HCT116 (cell line): Measurements from ENCODE around the gene AP1M2. TPM values are rescaled to one million over a fixed set of nuclear protein-coding genes. Genes with fewer than 3 reads are reported as not detected.

ENCODE experiments used
- ATAC-seq: fragments of 200-7000 bp; cut with Tn5 transposase; 2 replicates; pipeline ENCODE4 v1.9.1; 2020; ENCODE audit warnings: mild to moderate bottlenecking, moderate library complexity
- BruUV-seq: library from RNA; stranded (reverse); fragments of 400-500 nt; replicated peaks from 2 replicates; lab custom pipeline; 2021; lab: Mats Ljungman, UMichigan
- CTCF ChIA-PET: fragments of 300-600 bp; sonication (Branson Sonifier 250); formaldehyde crosslinking; loops from one replicate; lab custom pipeline; 2021; ENCODE audit warnings: antibody characterized with exemption; lab: Charles Lee
- POLR2A ChIA-PET: fragments of 300-600, 350-600 bp; sonication (Branson Sonifier 250); formaldehyde crosslinking; loops from one replicate; lab custom pipeline; 2021; ENCODE audit warnings: antibody characterized with exemption; lab: Charles Lee
- RAD21 ChIA-PET, 2 experiments: fragments of 300-600 bp; sonication (Branson Sonifier 250); formaldehyde crosslinking; loops; one replicate each; lab custom pipeline; 2023; ENCODE audit warnings: low total read pairs in 2 of 2; ENCODE audit not compliant: uncharacterized antibody in 2 of 2, unreplicated experiment in 2 of 2, low non-redundant PET in 1 of 2; lab: Charles Lee
- DNase-seq: peaks from one replicate; pipeline ENCODE4 v3.0.0-alpha.2; 2010; ENCODE audit warnings: low read depth, low spot score
- H2AFZ ChIP-seq: fragments of 200-600 bp; shearing (Covaris generic), sonication (generic); 2 replicates; pipeline ENCODE4 v1.6.1; 2017; ENCODE audit warnings: low read depth, mixed run types, mixed read lengths, antibody characterized with exemption, low read length; ENCODE audit not compliant: poor library complexity, severe bottlenecking
- H3K27ac ChIP-seq: 2 replicates; pipeline ENCODE4 v1.5.1; 2012; ENCODE audit warnings: low read depth, low read length
- H3K27me3 ChIP-seq: fragments of 200-600 bp; sonication (generic); 2 replicates; pipeline ENCODE4 v1.6.1; 2016; ENCODE audit warnings: mixed run types, low read length, mixed read lengths; ENCODE audit not compliant: insufficient read depth
- H3K36me3 ChIP-seq, 2 experiments: fragments of 200-500 bp in 1 of 2; fragments of 200-600 bp in 1 of 2; sonication (Bioruptor generic) in 1 of 2; sonication (generic) in 1 of 2; 2 replicates each; pipeline versions ENCODE4 v1.5.1 to v1.6.1; 2014 to 2016; ENCODE audit warnings: low read length in 2 of 2, inconsistent platforms in 1 of 2, mixed read lengths in 1 of 2, mixed run types in 1 of 2; ENCODE audit not compliant: insufficient read depth in 2 of 2, control insufficient read depth in 1 of 2
- H3K4me1 ChIP-seq, 2 experiments: fragments of 200-600 bp in 1 of 2; sonication (generic) in 1 of 2; 2 replicates each; pipeline versions ENCODE4 v1.5.1 to v1.6.1; 2012 to 2017; ENCODE audit warnings: low read length in 2 of 2, inconsistent platforms in 1 of 2, mild to moderate bottlenecking in 1 of 2, mixed read lengths in 1 of 2, mixed run types in 1 of 2, moderate library complexity in 1 of 2; ENCODE audit not compliant: insufficient read depth in 2 of 2, control insufficient read depth in 1 of 2
- H3K4me2 ChIP-seq: fragments of 200-600 bp; sonication (generic); 2 replicates; pipeline ENCODE4 v1.6.1; 2017; ENCODE audit warnings: mixed run types, low read length, mixed read lengths
- H3K4me3 ChIP-seq, 2 experiments: fragments of 200-600 bp in 1 of 2; sonication (generic) in 1 of 2; replicated peaks in 1 of 2; 2 replicates each; pipeline ENCODE4 v1.5.1; 2011 to 2016; ENCODE audit warnings: low read length in 2 of 2, control low read depth in 1 of 2, low read depth in 1 of 2, mild to moderate bottlenecking in 1 of 2, mixed read lengths in 1 of 2, mixed run types in 1 of 2
- H3K79me2 ChIP-seq: fragments of 200-600 bp; sonication (generic); 2 replicates; pipeline ENCODE4 v1.6.1; 2017; ENCODE audit warnings: mild to moderate bottlenecking, mixed run types, low read length, moderate library complexity, mixed read lengths; ENCODE audit not compliant: insufficient read depth
- H3K9ac ChIP-seq: fragments of 200-600 bp; sonication (generic); 2 replicates; pipeline ENCODE4 v1.6.1; 2016; ENCODE audit warnings: low read length, mixed read lengths
- H3K9me2 ChIP-seq: fragments of 200-600 bp; sonication (generic), shearing (Covaris generic); 2 replicates; pipeline ENCODE4 v1.6.1; 2017; ENCODE audit warnings: mixed run types, mild to moderate bottlenecking, moderate library complexity; ENCODE audit not compliant: insufficient read depth
- H3K9me3 ChIP-seq, 2 experiments: fragments of 200-500 bp in 1 of 2; fragments of 200-600 bp in 1 of 2; sonication (Bioruptor generic) in 1 of 2; sonication (generic) in 1 of 2; 2 replicates each; pipeline ENCODE4 v1.6.1; 2014 to 2017; ENCODE audit warnings: low read length in 2 of 2, mixed read lengths in 2 of 2, inconsistent platforms in 1 of 2, low read depth in 1 of 2, mild to moderate bottlenecking in 1 of 2, mixed run types in 1 of 2, moderate library complexity in 1 of 2; ENCODE audit not compliant: control insufficient read depth in 1 of 2, insufficient read depth in 1 of 2
- H4K20me1 ChIP-seq: fragments of 200-600 bp; sonication (generic), shearing (Covaris generic); 2 replicates; pipeline ENCODE4 v1.6.1; 2017; ENCODE audit warnings: mixed run types, mild to moderate bottlenecking, moderate library complexity; ENCODE audit not compliant: insufficient read depth
- EGR1 ChIP-seq: IDR thresholded peaks from 2 replicates; pipeline ENCODE4 v1.6.1; 2012; ENCODE audit warnings: low read depth
- POLR2A ChIP-seq: IDR thresholded peaks from 2 replicates; pipeline ENCODE4 v1.7.0; 2011; ENCODE audit warnings: borderline replicate concordance; ENCODE audit not compliant: insufficient read depth, insufficient read length; ENCODE audit errors: extremely low read depth
- POLR2AphosphoS5 ChIP-seq: IDR thresholded peaks from 2 replicates; pipeline ENCODE4 v1.6.1; 2011; ENCODE audit warnings: mild to moderate bottlenecking, low read depth, low read length, moderate library complexity
- SIN3A ChIP-seq: IDR thresholded peaks from 2 replicates; pipeline ENCODE4 v1.6.1; 2012; ENCODE audit warnings: low read depth
- SP1 ChIP-seq: IDR thresholded peaks from 2 replicates; pipeline ENCODE4 v1.6.1; 2012; ENCODE audit warnings: low read depth
- SRF ChIP-seq: IDR thresholded peaks from 2 replicates; pipeline ENCODE4 v1.6.1; 2012; ENCODE audit warnings: low read depth
- YY1 ChIP-seq: IDR thresholded peaks from 2 replicates; pipeline ENCODE4 v1.6.1; 2011; ENCODE audit warnings: low read length, low read depth, moderate library complexity, mild to moderate bottlenecking; ENCODE audit not compliant: insufficient replicate concordance; ENCODE audit errors: extremely low read depth
- ZFX ChIP-seq: fragments of 450-650 bp; IDR thresholded peaks from 2 replicates; pipeline ENCODE4 v1.6.1; 2017
- intact Hi-C: fragments of 100-400 bp; cut with micrococcal nuclease; formaldehyde crosslinking; loops from 2 replicates; pipeline ENCODE4 v1.10.0; 2022
- total RNA-seq: library from RNA; stranded (reverse); gene quantifications from one replicate; pipeline ENCODE4 v1.2.1, GENCODE V29; 2021; ENCODE audit not compliant: unreplicated experiment
- TF ChIP-seq, protein P1 (sequence below): IDR thresholded peaks from 2 replicates; pipeline ENCODE4 v1.6.1; 2012
- TF ChIP-seq, protein P2 (sequence below): IDR thresholded peaks from 2 replicates; pipeline ENCODE4 v1.6.1; 2011; ENCODE audit warnings: mild to moderate bottlenecking, low read length, moderate library complexity; ENCODE audit not compliant: insufficient replicate concordance; ENCODE audit errors: extremely low read depth
- TF ChIP-seq, protein P3 (sequence below), 3 experiments: fragments of 200-600 bp in 1 of 3; sonication (generic) in 1 of 3; IDR thresholded peaks in 2 of 3; conservative IDR thresholded peaks in 1 of 3; 2 replicates each; pipeline ENCODE4 v1.5.1; 2012 to 2017; ENCODE audit warnings: low read depth in 2 of 3, low read length in 2 of 3, antibody characterized with exemption in 1 of 3, borderline replicate concordance in 1 of 3, control low read depth in 1 of 3, mild to moderate bottlenecking in 1 of 3, mixed read lengths in 1 of 3, mixed run types in 1 of 3, moderate library complexity in 1 of 3; ENCODE audit not compliant: insufficient read depth in 1 of 3

Gene AP1M2
- total RNA-seq, 1 experiment from 2014 or later = 111 TPM

DNA sequence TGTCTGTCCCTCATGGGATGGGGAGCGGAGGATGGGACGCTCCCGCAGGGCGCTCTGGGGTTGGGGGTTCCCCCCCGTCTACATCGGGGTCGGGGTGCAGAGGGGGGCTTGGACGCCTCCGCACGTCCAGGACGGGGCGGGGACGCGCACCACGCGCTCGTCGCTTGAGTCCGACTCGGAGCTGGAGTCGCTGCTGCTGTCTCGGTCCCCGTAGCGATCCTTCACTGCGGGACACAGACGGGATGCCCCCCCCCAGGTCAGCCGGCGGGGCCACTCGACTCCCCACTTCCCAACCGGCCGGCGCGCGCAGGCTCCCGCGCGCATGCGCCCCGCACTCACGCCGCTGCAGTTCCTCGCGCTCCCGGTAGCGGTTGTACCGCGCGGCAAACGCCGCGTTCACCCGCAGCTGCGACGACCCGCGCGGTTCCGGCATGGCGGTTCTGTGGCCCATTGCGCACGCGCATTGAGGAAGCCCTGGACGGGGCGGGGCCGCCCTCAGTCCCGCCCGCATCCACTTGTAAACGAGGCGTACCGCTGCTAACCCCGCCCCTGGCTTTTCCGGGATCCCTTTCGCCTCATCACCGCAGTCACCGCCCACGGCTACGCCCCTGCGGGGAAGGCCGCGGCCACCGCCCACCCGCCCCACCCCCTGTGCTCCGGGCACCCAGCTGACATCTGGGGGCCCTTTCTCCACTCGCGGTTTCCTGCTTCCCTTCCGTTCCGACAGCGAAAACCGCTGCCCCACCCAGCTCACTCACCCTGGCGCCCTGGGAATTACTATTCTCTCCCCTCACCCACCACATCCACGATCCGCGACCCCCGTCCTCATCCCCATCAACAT lies 21.3 kb downstream of the AP1M2 start, which contains the start of gene KRI1:
TSS of gene KRI1 (minus strand) at position 444 of the 841 bp plus-strand sequence. CDS start at position 433, 11 bp downstream.
- peak; percentile 60 for ATAC-seq
- peak within 1 kb of the TSS; percentile 98 for H3K4me2 ChIP-seq
- peaks cover 31 to 46% of the 10 kb centered on the region in 2 experiments for H3K4me1 ChIP-seq
- peak within 1 kb of the TSS; percentile 91 for H3K27ac ChIP-seq
- peaks cover 2 to 18% of the 10 kb centered on the region in 2 experiments; a peak in 2 of 4 replicates for H3K36me3 ChIP-seq
- peak; percentile 80 for TF ChIP-seq YY1
- peak; percentile 96 for TF ChIP-seq POLR2AphosphoS5
- TF ChIP-seq, protein P1, sequence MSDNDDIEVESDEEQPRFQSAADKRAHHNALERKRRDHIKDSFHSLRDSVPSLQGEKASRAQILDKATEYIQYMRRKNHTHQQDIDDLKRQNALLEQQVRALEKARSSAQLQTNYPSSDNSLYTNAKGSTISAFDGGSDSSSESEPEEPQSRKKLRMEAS = peak; percentile 97
- peak; percentile 44 for TF ChIP-seq SP1
- TF ChIP-seq SRF = no peak
- TF ChIP-seq, protein P2, sequence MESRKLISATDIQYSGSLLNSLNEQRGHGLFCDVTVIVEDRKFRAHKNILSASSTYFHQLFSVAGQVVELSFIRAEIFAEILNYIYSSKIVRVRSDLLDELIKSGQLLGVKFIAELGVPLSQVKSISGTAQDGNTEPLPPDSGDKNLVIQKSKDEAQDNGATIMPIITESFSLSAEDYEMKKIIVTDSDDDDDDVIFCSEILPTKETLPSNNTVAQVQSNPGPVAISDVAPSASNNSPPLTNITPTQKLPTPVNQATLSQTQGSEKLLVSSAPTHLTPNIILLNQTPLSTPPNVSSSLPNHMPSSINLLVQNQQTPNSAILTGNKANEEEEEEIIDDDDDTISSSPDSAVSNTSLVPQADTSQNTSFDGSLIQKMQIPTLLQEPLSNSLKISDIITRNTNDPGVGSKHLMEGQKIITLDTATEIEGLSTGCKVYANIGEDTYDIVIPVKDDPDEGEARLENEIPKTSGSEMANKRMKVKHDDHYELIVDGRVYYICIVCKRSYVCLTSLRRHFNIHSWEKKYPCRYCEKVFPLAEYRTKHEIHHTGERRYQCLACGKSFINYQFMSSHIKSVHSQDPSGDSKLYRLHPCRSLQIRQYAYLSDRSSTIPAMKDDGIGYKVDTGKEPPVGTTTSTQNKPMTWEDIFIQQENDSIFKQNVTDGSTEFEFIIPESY = no peak
- TF ChIP-seq POLR2A = peak; percentile 85
- no peak for TF ChIP-seq ZFX
- peak; percentile 81 for TF ChIP-seq EGR1
- peak; percentile 76 for TF ChIP-seq SIN3A
- TF ChIP-seq, protein P3, sequence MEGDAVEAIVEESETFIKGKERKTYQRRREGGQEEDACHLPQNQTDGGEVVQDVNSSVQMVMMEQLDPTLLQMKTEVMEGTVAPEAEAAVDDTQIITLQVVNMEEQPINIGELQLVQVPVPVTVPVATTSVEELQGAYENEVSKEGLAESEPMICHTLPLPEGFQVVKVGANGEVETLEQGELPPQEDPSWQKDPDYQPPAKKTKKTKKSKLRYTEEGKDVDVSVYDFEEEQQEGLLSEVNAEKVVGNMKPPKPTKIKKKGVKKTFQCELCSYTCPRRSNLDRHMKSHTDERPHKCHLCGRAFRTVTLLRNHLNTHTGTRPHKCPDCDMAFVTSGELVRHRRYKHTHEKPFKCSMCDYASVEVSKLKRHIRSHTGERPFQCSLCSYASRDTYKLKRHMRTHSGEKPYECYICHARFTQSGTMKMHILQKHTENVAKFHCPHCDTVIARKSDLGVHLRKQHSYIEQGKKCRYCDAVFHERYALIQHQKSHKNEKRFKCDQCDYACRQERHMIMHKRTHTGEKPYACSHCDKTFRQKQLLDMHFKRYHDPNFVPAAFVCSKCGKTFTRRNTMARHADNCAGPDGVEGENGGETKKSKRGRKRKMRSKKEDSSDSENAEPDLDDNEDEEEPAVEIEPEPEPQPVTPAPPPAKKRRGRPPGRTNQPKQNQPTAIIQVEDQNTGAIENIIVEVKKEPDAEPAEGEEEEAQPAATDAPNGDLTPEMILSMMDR (IDR thresholded peaks at IDR 0.05 in 2 of 3, conservative IDR thresholded peaks at IDR 0.05 in 1 of 3; ENCODE audit: borderline replicate concordance in 1 of 3, insufficient read depth in 1 of 3, low read depth in 2 of 3, low read length in 2 of 3) = peak in 1 of 3 experiments; percentile 38; a peak in 2 of 6 replicates
- intact Hi-C loops = loop anchor here (5.0 kb wide), 3 partner anchors 63 to 163 kb away; partner anchors contain the start of genes CDC37, ILF3 and KEAP1
- CTCF ChIA-PET = interaction anchor here (1.0 to 1.3 kb wide), 4 partner anchors 25 to 134 kb away, joined by 3 to 4 read pairs (median 4); partner anchors contain the start of gene S1PR5
- peak within 1 kb of the TSS; percentile 99 for H3K9ac ChIP-seq
- H4K20me1 ChIP-seq = no peaks in the 10 kb centered on the region
- POLR2A ChIA-PET = interaction anchor here (1.3 kb wide), 1 partner anchor 13 kb away, joined by 5 read pairs; no protein-coding TSS in a partner anchor
- peak within 1 kb of the TSS; percentile 76 to 95 for H3K4me3 ChIP-seq
- RAD21 ChIA-PET = interaction anchor here in 1 of 2 experiments (0.7 kb wide), 1 partner anchor 757 kb away, joined by 4 read pairs; no protein-coding TSS in a partner anchor
- peaks cover 25% of the 10 kb centered on the region for H3K79me2 ChIP-seq
- no TSS peak for BruUV-seq
- peak; percentile 90 for DNase-seq
- no peaks in the 10 kb centered on the region for H3K9me2 ChIP-seq
- H3K9me3 ChIP-seq = no peaks in the 10 kb centered on the region
- H2AFZ ChIP-seq = no peak within 1 kb of the TSS
- H3K27me3 ChIP-seq = no peaks in the 10 kb centered on the region
